T-helper 17 cell (primary cell): Measurements from ENCODE around the gene NKX2-2. TPM values are rescaled to one million over a fixed set of nuclear protein-coding genes. Genes with fewer than 3 reads are reported as not detected.

Experiments
- ATAC-seq: fragments of 150-1000 bp; cut with Tn5 transposase; 2 replicates; pipeline ENCODE4 v1.10.0; 2021; ENCODE audit warnings: mild to moderate bottlenecking, moderate library complexity
- DNase-seq, 3 donors: peaks; one replicate each; pipeline versions ENCODE4 v3.0.0 to v3.0.0-alpha.2; 2020 to 2021
- H3K9me3 ChIP-seq: one replicate; pipeline ENCODE4 v1.7.0; 2013; ENCODE audit warnings: low read length, mild to moderate bottlenecking; ENCODE audit not compliant: control insufficient read depth, poor library complexity, severe bottlenecking
- H3K27ac Mint-ChIP-seq: one replicate; pipeline ENCODE4 v1.8.0; 2022; ENCODE audit warnings: mild to moderate bottlenecking, moderate library complexity, mixed read lengths
- H3K27me3 Mint-ChIP-seq: one replicate; pipeline ENCODE4 v1.8.0; 2022; ENCODE audit warnings: mixed read lengths
- H3K36me3 Mint-ChIP-seq: one replicate; pipeline ENCODE4 v1.8.0; 2022; ENCODE audit warnings: low read depth, mixed read lengths
- H3K4me1 Mint-ChIP-seq: one replicate; pipeline ENCODE4 v1.8.0; 2022; ENCODE audit warnings: mild to moderate bottlenecking, mixed read lengths
- H3K4me3 Mint-ChIP-seq: one replicate; pipeline ENCODE4 v1.8.0; 2022; ENCODE audit warnings: mild to moderate bottlenecking, moderate library complexity, mixed read lengths
- total RNA-seq, 4 donors: library from RNA in 2 of 4; stranded (reverse) in 2 of 4; gene quantifications; one replicate each; pipeline ENCODE4 v1.2.3 and lab custom pipeline; 2022 to 2026

The NKX2-2 gene
- total RNA-seq, 2 donors from 2014 or later, result not detected

- Mint-ChIP-seq H3K4me1 (peaks cover 3% of the 10 kb centered on the region), H3K4me3 (no peak overlapping the region), H3K36me3 (no peaks in the 10 kb centered on the region), H3K27me3 (peaks cover 46% of the 10 kb centered on the region), H3K27ac (no peak overlapping the region)
- DNase-seq (no peak), ATAC-seq (no peak)
- H3K9me3 ChIP-seq, result no peaks in the 10 kb centered on the region
Measured at GRCh38 chr20:21534886-21535285, 21.0 kb upstream of the NKX2-2 start.

GRCh38 chr20:21534453-21534852 lies 20.6 kb upstream of the NKX2-2 start:
- H3K9me3 ChIP-seq, result no peaks in the 10 kb centered on the region
- Mint-ChIP-seq H3K27me3 (peaks cover 50% of the 10 kb centered on the region), H3K27ac (no peak overlapping the region), H3K4me3 (no peak overlapping the region), H3K4me1 (peaks cover 5% of the 10 kb centered on the region), H3K36me3 (no peaks in the 10 kb centered on the region)
- DNase-seq, result no peak
- no peak for ATAC-seq

GRCh38 chr20:21529863-21530262 lies 16.0 kb upstream of the NKX2-2 start:
- no peak for DNase-seq
- H3K27me3 Mint-ChIP-seq, result peaks cover 81% of the 10 kb centered on the region
- H3K4me3 Mint-ChIP-seq, result no peak overlapping the region
- no peaks in the 10 kb centered on the region for H3K36me3 Mint-ChIP-seq
- H3K4me1 Mint-ChIP-seq, result peaks cover 5% of the 10 kb centered on the region
- no peaks in the 10 kb centered on the region for H3K9me3 ChIP-seq
- no peak for ATAC-seq
- H3K27ac Mint-ChIP-seq, result no peak overlapping the region

- no peak overlapping the region for H3K4me3 Mint-ChIP-seq
Measured at GRCh38 chr20:21528870-21529269, 15.0 kb upstream of the NKX2-2 start.

GRCh38 chr20:21527908-21528307 lies 14.0 kb upstream of the NKX2-2 start:
- Mint-ChIP-seq H3K4me3 (no peak overlapping the region), H3K36me3 (peaks cover 3% of the 10 kb centered on the region), H3K27ac (no peak overlapping the region), H3K27me3 (peaks cover 83% of the 10 kb centered on the region), H3K4me1 (peaks cover 11% of the 10 kb centered on the region)
- H3K9me3 ChIP-seq, result no peaks in the 10 kb centered on the region
- ATAC-seq (no peak), DNase-seq (no peak)

More at GRCh38 chr20:21528870-21529269, 15.0 kb upstream of the NKX2-2 start:
- H3K27me3 Mint-ChIP-seq, result peaks cover 83% of the 10 kb centered on the region
- peaks cover 8% of the 10 kb centered on the region for H3K4me1 Mint-ChIP-seq
- peaks cover 2% of the 10 kb centered on the region for H3K36me3 Mint-ChIP-seq
- H3K9me3 ChIP-seq, result no peaks in the 10 kb centered on the region
- DNase-seq (no peak), ATAC-seq (no peak)
- no peak overlapping the region for H3K27ac Mint-ChIP-seq

- Mint-ChIP-seq H3K4me3 (no peak overlapping the region), H3K27me3 (peaks cover 76% of the 10 kb centered on the region), H3K4me1 (peaks cover 12% of the 10 kb centered on the region), H3K27ac (no peak overlapping the region), H3K36me3 (peaks cover 3% of the 10 kb centered on the region)
- no peaks in the 10 kb centered on the region for H3K9me3 ChIP-seq
- DNase-seq, result no peak
- ATAC-seq, result no peak
Measured at GRCh38 chr20:21526776-21527175, 12.9 kb upstream of the NKX2-2 start.

- peaks cover 12% of the 10 kb centered on the region for H3K36me3 Mint-ChIP-seq
- peaks cover 11% of the 10 kb centered on the region for H3K4me1 Mint-ChIP-seq
- peak overlapping the region; percentile 9 for H3K4me3 Mint-ChIP-seq
- H3K27ac Mint-ChIP-seq, result peak overlapping the region; percentile 84
- H3K9me3 ChIP-seq, result no peaks in the 10 kb centered on the region
- ATAC-seq, result no peak
- peaks cover 87% of the 10 kb centered on the region for H3K27me3 Mint-ChIP-seq
- DNase-seq, result no peak
Measured at GRCh38 chr20:21523895-21524294, 10.0 kb upstream of the NKX2-2 start.

- peaks cover 87% of the 10 kb centered on the region for H3K27me3 Mint-ChIP-seq
- peak overlapping the region; percentile 79 for H3K4me3 Mint-ChIP-seq
- peak overlapping the region; percentile 84 for H3K27ac Mint-ChIP-seq
- H3K4me1 Mint-ChIP-seq, result peaks cover 13% of the 10 kb centered on the region
- H3K9me3 ChIP-seq, result no peaks in the 10 kb centered on the region
- peaks cover 12% of the 10 kb centered on the region for H3K36me3 Mint-ChIP-seq
- ATAC-seq (no peak), DNase-seq (no peak)
Measured at GRCh38 chr20:21523281-21523868, 9.5 kb upstream of the NKX2-2 start.

GRCh38 chr20:21522481-21523280 lies 8.8 kb upstream of the NKX2-2 start:
- Mint-ChIP-seq H3K36me3 (peaks cover 12% of the 10 kb centered on the region), H3K27me3 (peaks cover 87% of the 10 kb centered on the region), H3K4me1 (peaks cover 20% of the 10 kb centered on the region), H3K27ac (peak overlapping the region; percentile 84), H3K4me3 (peak overlapping the region; percentile 79)
- DNase-seq, result no peak
- ATAC-seq, result no peak
- no peaks in the 10 kb centered on the region for H3K9me3 ChIP-seq

- peaks cover 87% of the 10 kb centered on the region for H3K27me3 Mint-ChIP-seq
- H3K36me3 Mint-ChIP-seq, result peaks cover 12% of the 10 kb centered on the region
- H3K4me1 Mint-ChIP-seq, result peaks cover 21% of the 10 kb centered on the region
- no peaks in the 10 kb centered on the region for H3K9me3 ChIP-seq
- H3K27ac Mint-ChIP-seq, result peak overlapping the region; percentile 86
- no peak for ATAC-seq
- peak overlapping the region; percentile 82 for H3K4me3 Mint-ChIP-seq
- DNase-seq, result no peak
Measured at GRCh38 chr20:21521596-21522480, 8.0 kb upstream of the NKX2-2 start.

- ATAC-seq (no peak), DNase-seq (no peak)
- Mint-ChIP-seq H3K4me3 (peak overlapping the region; percentile 82), H3K27me3 (peaks cover 87% of the 10 kb centered on the region), H3K36me3 (peaks cover 12% of the 10 kb centered on the region), H3K27ac (peak overlapping the region; percentile 86), H3K4me1 (peaks cover 26% of the 10 kb centered on the region)
- H3K9me3 ChIP-seq, result no peaks in the 10 kb centered on the region
Measured at GRCh38 chr20:21520702-21521595, 7.1 kb upstream of the NKX2-2 start.

- DNase-seq, result no peak
- no peaks in the 10 kb centered on the region for H3K9me3 ChIP-seq
- peak overlapping the region; percentile 81 for H3K27ac Mint-ChIP-seq
- H3K36me3 Mint-ChIP-seq, result peaks cover 12% of the 10 kb centered on the region
- ATAC-seq, result no peak
- H3K4me3 Mint-ChIP-seq, result no peak overlapping the region
- peaks cover 72% of the 10 kb centered on the region for H3K27me3 Mint-ChIP-seq
- peaks cover 29% of the 10 kb centered on the region for H3K4me1 Mint-ChIP-seq
Measured at GRCh38 chr20:21519136-21519584, 5.3 kb upstream of the NKX2-2 start.
